CD4-positive, alpha-beta T cell (primary cell): Measurements from ENCODE around the gene MAP3K7CL. TPM values are rescaled to one million over a fixed set of nuclear protein-coding genes. Genes with fewer than 3 reads are reported as not detected.

Source experiments
- ATAC-seq: fragments of 200-7000 bp; cut with Tn5 transposase; one replicate; pipeline ENCODE4 v1.10.0; 2022; ENCODE audit warnings: mild to moderate bottlenecking; ENCODE audit not compliant: poor library complexity
- CTCF ChIA-PET: fragments of 350-600 bp; sonication (Branson Sonifier 250); formaldehyde crosslinking; loops from one replicate; lab custom pipeline; 2021; ENCODE audit warnings: antibody characterized with exemption, inconsistent platforms; lab: Charles Lee
- POLR2A ChIA-PET: fragments of 350-600 bp; sonication (Branson Sonifier 250); formaldehyde crosslinking; loops from one replicate; lab custom pipeline; 2021; ENCODE audit warnings: antibody characterized with exemption, inconsistent platforms; lab: Charles Lee
- DNase-seq, 14 experiments: peaks; one replicate each; pipeline ENCODE4 v3.0.0-alpha.2; 2013 to 2020; ENCODE audit warnings: mixed read lengths in 2 of 14
- H3K27ac ChIP-seq, 2 donors: one replicate each; pipeline versions ENCODE4 v1.5.1 to v1.7.0; 2013; ENCODE audit warnings: low read length in 2 of 2, low read depth in 1 of 2, mild to moderate bottlenecking in 1 of 2
- H3K27me3 ChIP-seq, 2 experiments: 1 replicate in 1 of 2; 2 replicates in 1 of 2; pipeline versions ENCODE4 v1.6.1 to v1.7.0; 2013; ENCODE audit warnings: low read length in 2 of 2, control low read depth in 1 of 2, mild to moderate bottlenecking in 1 of 2, moderate library complexity in 1 of 2; ENCODE audit not compliant: insufficient read depth in 2 of 2, control insufficient read depth in 1 of 2
- H3K36me3 ChIP-seq: one replicate; pipeline ENCODE4 v1.6.1; 2013; ENCODE audit warnings: low read length, control low read depth; ENCODE audit not compliant: insufficient read depth
- H3K4me1 ChIP-seq: one replicate; pipeline ENCODE4 v1.6.1; 2013; ENCODE audit warnings: low read length, control low read depth; ENCODE audit not compliant: insufficient read depth
- H3K4me3 ChIP-seq: one replicate; pipeline ENCODE4 v1.5.1; 2013; ENCODE audit warnings: mild to moderate bottlenecking, low read length, moderate library complexity
- H3K9me3 ChIP-seq, 2 experiments: 1 replicate in 1 of 2; 2 replicates in 1 of 2; pipeline versions ENCODE4 v1.6.1 to v1.7.0; 2013; ENCODE audit warnings: low read length in 2 of 2, mild to moderate bottlenecking in 2 of 2, control low read depth in 1 of 2, moderate library complexity in 1 of 2; ENCODE audit not compliant: control insufficient read depth in 1 of 2, insufficient read depth in 1 of 2
- H3K27ac Mint-ChIP-seq: one replicate; pipeline ENCODE4 v1.8.0; 2020; ENCODE audit warnings: mixed read lengths
- H3K27me3 Mint-ChIP-seq: one replicate; pipeline ENCODE4 v1.8.0; 2021; ENCODE audit warnings: mixed read lengths
- H3K36me3 Mint-ChIP-seq: one replicate; pipeline ENCODE4 v1.8.0; 2021; ENCODE audit warnings: low read depth, mixed read lengths
- H3K4me1 Mint-ChIP-seq: one replicate; pipeline ENCODE4 v1.8.0; 2021; ENCODE audit warnings: low read depth, mixed read lengths
- H3K4me3 Mint-ChIP-seq: one replicate; pipeline ENCODE4 v1.8.0; 2020; ENCODE audit warnings: mild to moderate bottlenecking, mixed read lengths
- H3K9me3 Mint-ChIP-seq: one replicate; pipeline ENCODE4 v1.8.0; 2020; ENCODE audit warnings: mixed read lengths
- intact Hi-C, 2 experiments: fragments of 100-400 bp; cut with DNase I in 1 of 2; cut with micrococcal nuclease in 1 of 2; formaldehyde crosslinking; loops; one replicate each; pipeline versions ENCODE4 v1.15.1 to v1.9.0; 2023 to 2025; cut with DNase I, micrococcal nuclease
- total RNA-seq, 174 experiments: library from RNA in 2 of 174; stranded (reverse) in 2 of 174; gene quantifications; one replicate each; pipeline ENCODE4 v1.2.3 and lab custom pipeline; 2021 to 2026
- TF ChIP-seq, protein P1 (sequence below): fragments of 200-600 bp; IDR thresholded peaks from one replicate; pipeline ENCODE4 v1.8.0; 2022; ENCODE audit warnings: antibody characterized with exemption, mild to moderate bottlenecking

MAP3K7CL gene
- total RNA-seq, 2 experiments from 2014 or later: 4.6 to 4.7 TPM

GRCh38 chr21:29211205-29211604 is 80.8 kb downstream of the MAP3K7CL start:
- no peak overlapping the region for H3K27ac Mint-ChIP-seq
- CTCF ChIA-PET: no interaction called here
- no peak for ATAC-seq

DNA sequence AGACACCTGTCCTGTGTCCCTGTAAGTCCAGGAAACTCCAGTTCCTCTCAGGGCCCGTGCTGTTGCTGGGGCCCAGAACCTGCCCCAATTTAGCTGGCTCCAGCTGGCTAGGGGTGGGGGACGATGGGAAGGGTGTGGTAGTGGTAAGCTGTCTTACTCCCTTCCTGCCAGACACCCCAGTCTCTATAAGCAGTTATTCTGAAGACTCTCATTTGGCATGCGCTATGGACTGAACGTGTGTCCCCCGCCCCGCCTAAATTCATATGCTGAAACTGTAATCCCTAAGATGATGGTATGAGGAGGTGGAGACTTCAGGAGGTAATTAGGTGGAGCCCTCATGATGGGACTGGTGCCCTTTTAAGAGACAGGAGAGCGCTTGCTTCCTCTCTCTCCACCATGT is 82.0 kb downstream of the MAP3K7CL start:
- ChIA-PET POLR2A (no interaction called here), CTCF (no interaction called here)
- Mint-ChIP-seq H3K4me1 (no peaks in the 10 kb centered on the region), H3K9me3 (no peaks in the 10 kb centered on the region), H3K27ac (no peak overlapping the region), H3K4me3 (no peak overlapping the region), H3K27me3 (no peaks in the 10 kb centered on the region), H3K36me3 (no peaks in the 10 kb centered on the region)
- no peak overlapping the region for H3K27ac ChIP-seq
- H3K4me1 ChIP-seq: no peaks in the 10 kb centered on the region
- no peaks in the 10 kb centered on the region for H3K9me3 ChIP-seq
- no peak overlapping the region for H3K4me3 ChIP-seq
- no peaks in the 10 kb centered on the region for H3K36me3 ChIP-seq
- ATAC-seq (no peak), DNase-seq (no peak)
- H3K27me3 ChIP-seq: no peaks in the 10 kb centered on the region
- intact Hi-C loops: no loop called here
- TF ChIP-seq, protein P1, sequence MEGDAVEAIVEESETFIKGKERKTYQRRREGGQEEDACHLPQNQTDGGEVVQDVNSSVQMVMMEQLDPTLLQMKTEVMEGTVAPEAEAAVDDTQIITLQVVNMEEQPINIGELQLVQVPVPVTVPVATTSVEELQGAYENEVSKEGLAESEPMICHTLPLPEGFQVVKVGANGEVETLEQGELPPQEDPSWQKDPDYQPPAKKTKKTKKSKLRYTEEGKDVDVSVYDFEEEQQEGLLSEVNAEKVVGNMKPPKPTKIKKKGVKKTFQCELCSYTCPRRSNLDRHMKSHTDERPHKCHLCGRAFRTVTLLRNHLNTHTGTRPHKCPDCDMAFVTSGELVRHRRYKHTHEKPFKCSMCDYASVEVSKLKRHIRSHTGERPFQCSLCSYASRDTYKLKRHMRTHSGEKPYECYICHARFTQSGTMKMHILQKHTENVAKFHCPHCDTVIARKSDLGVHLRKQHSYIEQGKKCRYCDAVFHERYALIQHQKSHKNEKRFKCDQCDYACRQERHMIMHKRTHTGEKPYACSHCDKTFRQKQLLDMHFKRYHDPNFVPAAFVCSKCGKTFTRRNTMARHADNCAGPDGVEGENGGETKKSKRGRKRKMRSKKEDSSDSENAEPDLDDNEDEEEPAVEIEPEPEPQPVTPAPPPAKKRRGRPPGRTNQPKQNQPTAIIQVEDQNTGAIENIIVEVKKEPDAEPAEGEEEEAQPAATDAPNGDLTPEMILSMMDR: no peak

More at GRCh38 chr21:29211205-29211604, 80.8 kb downstream of the MAP3K7CL start:
- H3K9me3 ChIP-seq: no peaks in the 10 kb centered on the region
- Mint-ChIP-seq H3K4me3 (no peak overlapping the region), H3K4me1 (no peaks in the 10 kb centered on the region), H3K9me3 (no peaks in the 10 kb centered on the region), H3K36me3 (no peaks in the 10 kb centered on the region), H3K27me3 (peaks cover 3% of the 10 kb centered on the region)
- no peaks in the 10 kb centered on the region for H3K36me3 ChIP-seq
- intact Hi-C loops: no loop called here
- POLR2A ChIA-PET: no interaction called here
- no peaks in the 10 kb centered on the region for H3K27me3 ChIP-seq
- no peak overlapping the region for H3K4me3 ChIP-seq
- DNase-seq: no peak
- TF ChIP-seq, protein P1: no peak
- H3K4me1 ChIP-seq: no peaks in the 10 kb centered on the region
- no peak overlapping the region for H3K27ac ChIP-seq

- intact Hi-C loops: no loop called here
- no peak overlapping the region for H3K4me3 ChIP-seq
- Mint-ChIP-seq H3K4me3 (no peak overlapping the region), H3K27ac (no peak overlapping the region), H3K27me3 (no peaks in the 10 kb centered on the region), H3K4me1 (no peaks in the 10 kb centered on the region), H3K36me3 (no peaks in the 10 kb centered on the region), H3K9me3 (no peaks in the 10 kb centered on the region)
- CTCF ChIA-PET: no interaction called here
- H3K27ac ChIP-seq: no peak overlapping the region
- POLR2A ChIA-PET: no interaction called here
- no peaks in the 10 kb centered on the region for H3K27me3 ChIP-seq
- DNase-seq (no peak), ATAC-seq (no peak)
- H3K9me3 ChIP-seq: no peaks in the 10 kb centered on the region
- H3K36me3 ChIP-seq: no peaks in the 10 kb centered on the region
- H3K4me1 ChIP-seq: no peaks in the 10 kb centered on the region
- TF ChIP-seq, protein P1: no peak
These were observed 83.3 kb downstream of the MAP3K7CL start for GRCh38 chr21:29213513-29214385.
